Stimulated activated CD4-positive, alpha-beta T cell treated with anti-CD3 and anti-CD28 coated beads, Interleukin-12 subunit alpha, Interleukin-12 subunit beta, amount 100 ng/mL, for 4 hours (primary cell): ENCODE results near the gene MGMT.

Experiments
- DNase-seq: peaks from one replicate; pipeline ENCODE4 v3.0.0-alpha.2; 2020

The MGMT gene

GRCh38 chr10:129784291-129784690 lies 317.2 kb downstream of the MGMT start:
- no peak for DNase-seq

GRCh38 chr10:129784891-129785290 lies 317.9 kb downstream of the MGMT start:
- DNase-seq: no peak

- no peak for DNase-seq
Observed at GRCh38 chr10:129785536-129785981, 318.5 kb downstream of the MGMT start.

DNA sequence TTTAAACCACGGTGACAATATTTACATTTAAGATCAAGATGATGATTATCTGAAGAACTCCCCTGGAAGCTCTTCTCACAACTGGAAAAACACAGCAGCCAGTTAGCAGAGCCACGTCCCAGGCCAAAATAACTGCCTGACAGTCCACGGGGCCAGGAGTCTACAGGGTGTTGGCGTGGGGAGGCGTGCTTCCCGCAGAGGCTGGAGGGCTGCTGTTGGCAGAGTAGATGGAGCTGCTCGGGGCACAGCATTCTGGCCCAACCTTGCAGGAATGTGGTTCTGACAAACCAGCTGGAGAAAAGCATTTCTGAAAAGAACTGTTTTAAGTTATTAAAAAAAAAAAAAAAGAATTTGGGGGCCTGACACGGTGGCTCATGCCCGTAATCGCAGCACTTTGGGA lies 319.2 kb downstream of the MGMT start:
- DNase-seq: no peak

DNA sequence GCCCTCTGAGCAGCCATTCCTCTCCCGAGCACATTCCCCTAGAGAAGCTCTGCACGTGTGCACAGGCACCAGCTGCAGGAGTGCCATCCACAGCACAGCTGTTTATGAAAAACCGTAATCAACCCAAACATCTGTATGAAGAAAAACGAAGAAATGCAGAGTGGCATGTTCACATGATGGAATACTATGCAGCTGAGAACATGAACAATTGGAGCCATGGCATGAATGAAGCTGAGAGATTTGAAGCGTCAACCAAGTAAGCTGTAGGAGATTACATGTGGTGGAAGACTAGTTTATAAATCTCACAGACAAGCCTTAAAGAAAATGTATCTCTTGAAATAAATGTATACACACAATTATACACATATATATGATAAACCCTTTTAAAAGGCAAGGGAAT lies 320.5 kb downstream of the MGMT start:
- DNase-seq: no peak

GRCh38 chr10:129788215-129788614 lies 321.2 kb downstream of the MGMT start:
- no peak for DNase-seq

DNA sequence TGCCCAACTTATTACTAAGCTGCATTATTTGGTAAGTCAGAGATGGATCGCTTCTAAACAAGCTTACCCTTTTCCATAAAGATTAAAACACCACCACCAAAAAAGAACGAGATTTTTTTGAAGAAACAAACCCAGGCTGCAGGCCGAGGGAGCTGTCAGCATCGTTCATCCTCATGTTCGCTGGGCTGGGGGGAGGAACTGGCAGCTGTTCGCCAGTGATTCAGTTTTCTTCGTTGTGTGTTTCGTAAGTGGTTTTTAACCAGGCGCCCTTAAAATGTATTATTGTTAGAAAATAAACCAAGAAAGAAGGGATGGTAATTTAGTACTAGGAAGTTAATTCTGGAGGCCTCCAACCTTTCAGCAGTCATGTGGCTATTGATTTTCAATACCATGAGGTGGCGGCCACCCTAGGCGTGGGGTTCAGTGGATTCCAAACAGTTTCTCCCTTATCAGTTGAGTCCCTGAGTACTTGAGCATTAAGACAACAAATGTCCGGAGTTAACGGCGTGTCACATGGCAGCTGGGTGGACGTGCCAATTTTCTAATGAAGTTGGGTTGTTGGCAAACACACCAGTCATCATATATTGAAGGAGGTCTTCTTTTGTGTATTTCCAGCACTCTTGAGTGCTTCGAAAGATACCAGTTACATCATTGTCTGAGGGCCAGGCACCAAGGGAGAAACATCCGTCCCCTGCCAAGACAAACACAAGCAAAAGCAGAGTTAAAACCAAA lies 323.8 kb downstream of the MGMT start:
- no peak for DNase-seq

- no peak for DNase-seq
Observed at GRCh38 chr10:129792141-129792540, 325.1 kb downstream of the MGMT start.

DNA sequence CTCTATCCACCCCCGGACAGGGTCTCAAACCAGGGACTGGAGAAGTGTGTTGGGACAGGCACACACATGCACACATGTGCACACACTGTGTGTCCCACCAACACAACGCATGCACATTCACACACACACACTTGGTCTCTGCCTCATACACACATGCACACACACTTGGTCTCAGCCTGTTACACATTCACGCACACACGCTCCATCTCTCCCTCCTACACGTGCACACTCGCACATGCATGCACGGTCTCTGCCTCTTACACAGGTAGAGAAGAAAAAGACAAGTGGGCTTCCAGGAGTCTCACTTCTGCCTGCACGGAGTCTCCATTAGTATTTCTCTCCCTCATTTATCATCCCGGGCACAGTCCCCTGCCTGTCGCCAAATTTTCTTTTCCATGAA lies 325.8 kb downstream of the MGMT start:
- no peak for DNase-seq

GRCh38 chr10:129793479-129793878 lies 326.4 kb downstream of the MGMT start:
- DNase-seq: no peak

DNA sequence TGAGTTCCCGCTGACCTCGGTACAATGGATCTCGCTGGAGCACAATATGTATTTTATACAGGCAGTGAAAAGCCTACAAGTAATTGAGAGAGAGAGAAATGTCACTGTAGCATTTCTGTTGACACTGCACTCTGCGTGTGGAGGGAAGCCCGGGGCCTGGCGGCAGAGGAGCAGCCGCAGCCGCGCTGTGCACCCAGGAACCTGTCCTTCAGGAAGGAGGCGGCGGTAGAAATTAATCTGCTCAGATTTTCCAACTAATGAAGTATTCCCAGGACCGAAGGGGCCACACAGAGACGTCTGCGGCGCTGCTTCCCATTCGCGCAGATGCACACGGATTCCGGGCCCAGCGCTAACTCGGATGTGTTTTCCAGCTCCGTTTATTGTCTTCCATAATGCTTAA lies 327.0 kb downstream of the MGMT start:
- DNase-seq: no peak

DNA sequence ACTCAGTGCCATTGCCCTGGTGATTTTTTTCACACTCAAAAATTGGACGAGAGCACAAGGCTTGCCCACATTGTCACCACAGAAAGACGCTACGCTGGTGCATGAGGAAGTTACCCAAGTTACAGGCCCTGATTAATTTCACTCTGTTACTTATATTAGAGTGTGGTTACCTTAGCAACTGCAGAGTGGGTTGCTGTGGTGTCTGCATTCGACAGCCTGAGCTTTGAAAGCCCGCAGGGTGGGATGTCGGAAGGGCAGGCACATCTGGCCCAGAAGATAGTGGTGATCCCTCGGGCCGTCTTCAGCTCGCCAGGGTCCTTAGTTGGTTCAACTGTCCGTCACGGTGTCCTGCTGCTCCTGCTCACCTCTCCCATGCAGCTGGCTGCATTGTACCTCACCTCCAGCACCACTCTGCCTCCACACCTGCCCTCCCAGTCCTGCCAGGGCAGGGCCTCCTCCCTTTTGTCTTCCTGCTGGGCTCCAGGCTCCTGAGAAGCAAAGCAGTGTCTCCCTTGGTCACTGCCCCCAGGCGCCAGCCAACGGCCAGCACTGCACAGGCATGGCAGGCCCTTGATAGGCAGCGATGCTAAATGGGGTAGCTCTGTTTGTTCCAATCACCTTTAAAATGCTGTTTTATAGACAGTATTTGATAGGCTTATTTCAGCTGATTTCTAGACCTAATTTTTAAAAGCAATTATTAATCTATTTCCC lies 329.8 kb downstream of the MGMT start:
- DNase-seq: no peak

DNA sequence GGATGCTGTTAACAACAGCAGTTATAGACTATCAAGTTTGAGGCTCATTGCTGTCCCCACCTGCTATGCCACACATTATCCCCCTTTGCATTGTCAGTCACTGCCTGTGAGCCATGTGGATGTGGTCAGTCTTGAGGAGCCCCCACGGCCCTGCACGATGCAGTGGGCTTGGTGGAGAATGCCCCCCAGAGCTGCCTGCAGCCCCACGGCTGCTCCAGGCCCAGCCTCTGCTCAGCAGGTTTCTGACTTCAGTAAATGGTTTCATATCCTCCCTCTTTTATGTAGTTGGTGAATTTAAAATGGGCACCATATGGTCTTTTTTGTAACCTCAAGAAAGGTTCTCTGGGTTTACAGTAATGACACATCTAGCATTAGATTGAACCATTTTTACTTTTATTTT lies 332.9 kb downstream of the MGMT start:
- no peak for DNase-seq

GRCh38 chr10:129800796-129801340 lies 333.8 kb downstream of the MGMT start:
- DNase-seq: no peak

DNA sequence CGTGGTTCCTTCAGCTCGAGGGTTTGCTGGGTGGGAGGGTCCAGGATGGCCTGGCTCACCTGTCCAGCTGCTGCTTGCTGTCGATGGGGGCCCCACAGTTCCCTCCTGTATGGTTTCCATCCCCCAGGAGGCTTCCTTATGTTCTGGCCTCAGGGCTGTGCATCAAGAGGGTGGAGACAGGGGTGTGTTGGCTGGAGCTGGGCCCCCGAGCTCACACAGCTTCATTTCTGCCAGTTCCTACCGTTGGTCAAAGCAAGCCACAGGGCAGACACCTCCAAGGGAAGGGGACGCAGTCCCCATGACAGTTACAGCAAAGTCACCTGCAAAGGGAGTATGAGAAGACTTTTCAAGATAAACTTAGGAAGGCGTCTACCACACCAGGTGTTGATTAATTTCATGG lies 340.2 kb downstream of the MGMT start:
- no peak for DNase-seq

GRCh38 chr10:129808092-129808983 lies 341.3 kb downstream of the MGMT start:
- DNase-seq: no peak

- DNase-seq: no peak
Observed at GRCh38 chr10:129809431-129809830, 342.4 kb downstream of the MGMT start.

DNA sequence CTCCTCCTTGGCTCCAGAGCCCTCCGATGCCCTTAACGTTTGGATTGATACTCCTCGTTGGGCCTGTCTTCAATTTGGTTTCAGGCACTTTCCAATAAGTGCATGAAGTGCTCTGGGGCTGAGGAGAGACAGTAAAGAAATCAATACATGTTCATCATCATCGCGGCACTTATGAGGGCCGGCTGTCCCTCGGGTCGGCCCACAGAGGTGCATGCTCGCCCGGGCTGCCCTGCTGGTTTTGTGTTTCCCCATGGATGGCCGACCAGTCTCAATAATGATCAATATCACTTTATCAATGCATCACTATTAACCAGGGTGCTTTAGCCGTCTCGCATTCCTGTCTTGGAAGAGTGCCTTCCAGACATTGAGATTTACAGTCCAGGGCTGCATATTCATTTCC lies 342.8 kb downstream of the MGMT start:
- no peak for DNase-seq

DNA sequence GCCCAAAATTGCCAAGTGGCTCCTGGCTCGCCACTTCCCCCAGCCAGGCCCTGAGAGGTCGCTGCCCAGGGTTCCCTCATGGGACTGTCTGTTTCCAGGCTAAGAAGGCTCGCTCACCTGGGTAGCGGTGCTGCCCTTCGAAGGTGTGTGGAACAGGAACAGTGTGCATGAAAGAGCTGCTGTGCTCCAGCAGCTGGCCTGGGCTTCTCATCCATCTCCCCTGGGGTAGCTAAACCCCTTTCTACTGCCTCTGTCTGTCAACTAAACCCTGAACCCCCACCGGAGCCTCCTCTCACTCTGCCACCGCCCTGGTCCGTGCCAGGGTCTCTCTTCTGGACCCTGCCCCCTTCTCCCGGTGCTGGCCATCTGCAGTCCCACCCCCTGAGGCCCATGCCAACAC lies 344.2 kb downstream of the MGMT start:
- no peak for DNase-seq

- no peak for DNase-seq
Observed at GRCh38 chr10:129812398-129812797, 345.4 kb downstream of the MGMT start.

GRCh38 chr10:129814681-129815646 lies 347.9 kb downstream of the MGMT start:
- no peak for DNase-seq
